ENCODE data around the gene FCHSD1. TPM values are rescaled to one million over a fixed set of nuclear protein-coding genes. Genes with fewer than 3 reads are reported as not detected.

Gene FCHSD1
- total and polyA plus RNA-seq, 7 donors = 3.0 to 31.3 (median 17.9) TPM

DNA sequence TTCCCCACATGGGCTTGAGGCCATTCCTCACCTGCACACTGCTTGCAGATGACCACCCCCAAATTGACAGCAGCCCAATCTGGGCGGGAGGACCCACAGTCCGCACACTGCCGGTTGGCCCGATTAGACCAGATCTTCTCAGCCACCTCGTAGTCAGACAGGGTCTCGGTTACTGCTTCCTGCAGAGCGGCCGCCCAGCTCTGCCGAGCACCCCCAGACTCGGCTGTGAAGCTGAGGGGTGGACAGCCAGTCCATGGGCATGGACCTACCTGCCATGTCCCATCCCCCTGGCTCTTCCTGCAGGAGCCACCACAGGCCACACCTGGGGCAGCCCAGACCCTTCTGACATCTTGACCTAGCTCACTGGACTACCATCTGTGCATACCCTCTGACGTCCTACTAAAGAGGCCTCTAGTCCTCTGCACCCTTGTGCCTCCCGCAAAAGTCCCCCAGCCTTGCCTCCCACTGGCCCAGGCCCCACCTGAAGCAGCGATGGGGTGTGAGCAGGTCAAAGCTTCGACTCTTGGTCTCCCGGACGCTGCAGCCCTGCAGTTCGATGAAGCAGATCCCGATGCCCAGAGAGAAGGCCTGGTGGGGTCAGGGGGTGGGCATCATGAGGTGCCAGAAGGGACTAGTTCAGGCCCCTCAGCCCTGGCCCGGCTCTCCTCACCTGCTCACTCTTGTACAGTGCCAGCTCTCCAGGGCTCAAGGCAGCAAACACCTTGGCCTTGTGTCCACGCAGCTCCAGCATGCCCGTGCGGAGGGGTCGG, 21.0 kb upstream of the FCHSD1 start:
- Histone ChIP-seq H3K27ac (no peak overlapping the region), H3K4me3 (no peak overlapping the region), H3K9me3 (no peaks in the 10 kb centered on the region), H3K36me3 (no peaks in the 10 kb centered on the region), H3K4me1 (no peaks in the 10 kb centered on the region), H3K27me3 (no peaks in the 10 kb centered on the region)
- no peak for DNase-seq
- TF ChIP-seq, protein P1, sequence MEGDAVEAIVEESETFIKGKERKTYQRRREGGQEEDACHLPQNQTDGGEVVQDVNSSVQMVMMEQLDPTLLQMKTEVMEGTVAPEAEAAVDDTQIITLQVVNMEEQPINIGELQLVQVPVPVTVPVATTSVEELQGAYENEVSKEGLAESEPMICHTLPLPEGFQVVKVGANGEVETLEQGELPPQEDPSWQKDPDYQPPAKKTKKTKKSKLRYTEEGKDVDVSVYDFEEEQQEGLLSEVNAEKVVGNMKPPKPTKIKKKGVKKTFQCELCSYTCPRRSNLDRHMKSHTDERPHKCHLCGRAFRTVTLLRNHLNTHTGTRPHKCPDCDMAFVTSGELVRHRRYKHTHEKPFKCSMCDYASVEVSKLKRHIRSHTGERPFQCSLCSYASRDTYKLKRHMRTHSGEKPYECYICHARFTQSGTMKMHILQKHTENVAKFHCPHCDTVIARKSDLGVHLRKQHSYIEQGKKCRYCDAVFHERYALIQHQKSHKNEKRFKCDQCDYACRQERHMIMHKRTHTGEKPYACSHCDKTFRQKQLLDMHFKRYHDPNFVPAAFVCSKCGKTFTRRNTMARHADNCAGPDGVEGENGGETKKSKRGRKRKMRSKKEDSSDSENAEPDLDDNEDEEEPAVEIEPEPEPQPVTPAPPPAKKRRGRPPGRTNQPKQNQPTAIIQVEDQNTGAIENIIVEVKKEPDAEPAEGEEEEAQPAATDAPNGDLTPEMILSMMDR (IDR thresholded peaks at IDR 0.05) = no peak
- TF ChIP-seq POLR2A (IDR thresholded peaks at IDR 0.05) = no peak
- no peak for TF ChIP-seq POLR2AphosphoS5 (IDR thresholded peaks at IDR 0.05)
- TF ChIP-seq EP300 (IDR thresholded peaks at IDR 0.05) = no peak
- 94 to 95% methylated on average over 23 of the region's 23 CpGs for WGBS, 2 donors
- intact Hi-C loops (cut with DNase I) = no loop called here

DNA sequence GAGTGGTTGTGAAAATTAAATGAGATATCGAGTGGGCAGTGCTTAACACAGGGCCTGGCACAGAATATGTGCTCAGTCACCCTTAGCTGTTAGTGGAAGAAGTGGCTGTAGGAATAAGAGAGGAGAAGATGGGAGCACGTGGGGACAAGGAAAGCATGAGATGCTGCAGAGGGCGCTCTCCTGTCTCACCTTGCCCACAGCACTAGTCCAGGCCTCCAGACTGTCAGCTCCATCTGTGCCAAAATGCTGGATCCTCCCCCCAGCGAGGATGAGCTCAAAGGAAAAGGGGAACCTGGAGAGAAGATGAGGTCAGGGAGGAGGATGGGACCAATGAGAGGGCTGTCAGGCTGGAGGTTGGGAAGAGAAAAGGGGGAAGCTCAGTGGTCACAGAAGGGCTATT, 18.3 kb upstream of the FCHSD1 start:
- no peak for DNase-seq
- intact Hi-C loops (cut with DNase I) = no loop called here
- Histone ChIP-seq H3K27ac (no peak overlapping the region), H3K9me3 (no peaks in the 10 kb centered on the region), H3K4me3 (no peak overlapping the region), H3K36me3 (no peaks in the 10 kb centered on the region), H3K27me3 (no peaks in the 10 kb centered on the region), H3K4me1 (peaks cover 0 to 4% (median 0%) of the 10 kb centered on the region in 4 donors)
- 79 to 83% methylated on average over 4 of the region's 4 CpGs for whole genome bisulfite sequencing, 2 donors
- TF ChIP-seq, protein P1 (IDR thresholded peaks at IDR 0.05) = no peak
- no peak for TF ChIP-seq POLR2AphosphoS5 (IDR thresholded peaks at IDR 0.05)
- TF ChIP-seq POLR2A (IDR thresholded peaks at IDR 0.05) = no peak
- no peak for TF ChIP-seq EP300 (IDR thresholded peaks at IDR 0.05)

DNA sequence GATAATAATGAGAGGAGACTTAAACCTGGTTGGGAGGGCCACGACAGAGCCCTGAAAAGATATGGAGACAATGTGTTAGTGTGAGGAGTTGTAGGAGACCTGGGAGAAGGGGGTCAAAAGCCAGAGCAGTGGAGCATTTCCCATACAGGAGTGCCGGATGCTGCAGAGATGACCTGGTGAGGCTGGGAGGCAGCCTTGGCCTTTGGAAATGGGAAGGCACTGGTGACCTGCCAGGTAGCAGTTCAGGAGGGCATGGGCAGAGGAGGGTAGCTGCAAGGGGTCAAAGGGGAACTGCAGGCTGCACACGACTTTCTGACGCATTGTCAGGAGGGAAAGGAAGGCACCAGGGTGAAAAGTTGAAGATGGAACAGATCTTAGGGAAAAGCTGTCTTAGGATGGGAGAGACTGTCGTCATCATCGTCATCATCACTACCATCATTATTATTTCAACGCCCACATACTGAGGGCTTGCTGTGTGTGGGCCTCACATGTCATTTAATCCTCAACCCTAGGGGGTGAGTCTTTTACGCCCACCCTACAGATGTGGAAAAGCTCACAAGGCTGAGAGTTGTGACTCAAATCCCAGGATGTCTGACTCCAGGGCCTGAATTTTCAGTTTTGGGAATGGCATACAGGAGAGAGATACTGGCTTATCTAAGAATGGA, 17.5 kb upstream of the FCHSD1 start:
- 83% methylated on average over 8 of the region's 8 CpGs for WGBS, 2 donors
- TF ChIP-seq POLR2AphosphoS5 (IDR thresholded peaks at IDR 0.05) = no peak
- no peak for DNase-seq
- Histone ChIP-seq H3K4me1 (peaks cover 0 to 4% (median 0%) of the 10 kb centered on the region in 4 donors), H3K27ac (no peak overlapping the region), H3K36me3 (no peaks in the 10 kb centered on the region), H3K4me3 (no peak overlapping the region), H3K27me3 (no peaks in the 10 kb centered on the region), H3K9me3 (no peaks in the 10 kb centered on the region)
- intact Hi-C loops (cut with DNase I) = no loop called here

DNA sequence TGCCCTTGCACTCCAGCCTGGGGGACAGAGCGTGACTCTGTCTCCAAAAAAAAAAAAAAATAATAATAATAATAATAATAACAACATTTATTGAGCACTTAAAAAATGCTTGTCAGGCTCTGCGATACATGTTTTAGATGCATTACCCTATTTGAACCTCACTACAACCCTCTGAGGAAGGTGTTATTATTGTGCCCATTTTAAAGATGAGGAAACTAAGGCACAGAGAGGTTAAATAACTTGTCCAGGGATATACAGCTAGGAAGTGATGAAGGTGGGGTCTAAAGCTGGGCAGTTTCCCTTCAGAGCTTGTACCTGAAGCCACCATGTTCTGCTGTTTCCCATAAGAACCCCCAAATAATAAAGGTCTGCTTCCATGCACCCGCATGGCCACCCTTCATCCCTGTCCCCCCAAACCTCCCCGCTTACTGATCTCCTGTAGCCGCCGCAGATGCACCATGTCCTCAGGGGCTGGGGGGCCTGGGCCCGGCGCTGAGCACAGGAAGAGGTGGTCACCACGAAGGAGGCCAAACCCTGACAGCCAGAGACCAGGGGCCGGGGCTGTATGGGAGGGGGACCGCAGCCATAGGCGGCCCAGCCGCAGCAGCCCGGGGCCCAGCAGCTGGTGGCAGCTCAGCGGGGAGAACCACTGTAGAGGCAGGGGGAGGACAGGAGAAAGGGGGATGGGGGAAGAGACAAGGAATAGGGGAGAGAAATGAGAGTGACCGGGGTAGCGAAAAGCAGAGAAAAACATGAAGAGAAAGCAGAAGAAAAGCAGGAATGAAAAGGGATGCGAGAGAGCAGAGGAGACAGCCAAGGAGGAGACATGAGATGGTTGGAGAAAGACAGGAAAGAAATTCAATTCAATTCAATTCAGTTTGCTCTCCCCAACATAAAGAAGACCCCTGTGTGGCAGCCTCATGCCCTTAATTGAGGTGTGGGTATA, 15.1 kb upstream of the FCHSD1 start:
- no peak overlapping the region for H3K4me3 ChIP-seq
- TF ChIP-seq POLR2AphosphoS5 (IDR thresholded peaks at IDR 0.05) (no peak), EP300 (IDR thresholded peaks at IDR 0.05) (no peak), POLR2A (IDR thresholded peaks at IDR 0.05) (no peak)
- TF ChIP-seq, protein P1 (IDR thresholded peaks at IDR 0.05) = no peak
- H3K27ac ChIP-seq = no peak overlapping the region
- WGBS, 2 donors = 90 to 96% methylated on average over 18 of the region's 18 CpGs
- intact Hi-C loops (cut with DNase I) = no loop called here
- no peaks in the 10 kb centered on the region for H3K36me3 ChIP-seq
- no peak for DNase-seq
- peaks cover 0 to 4% (median 0%) of the 10 kb centered on the region in 4 donors for H3K4me1 ChIP-seq
- no peaks in the 10 kb centered on the region for H3K9me3 ChIP-seq
- no peaks in the 10 kb centered on the region for H3K27me3 ChIP-seq
